ENCODE results near the gene GIMAP6. TPM values are rescaled to one million over a fixed set of nuclear protein-coding genes. Genes with fewer than 3 reads are reported as not detected.

The GIMAP6 gene
- total RNA-seq, 4 donors from 2014 or later: 2.2 to 11.7 (median 6.9) TPM

DNA sequence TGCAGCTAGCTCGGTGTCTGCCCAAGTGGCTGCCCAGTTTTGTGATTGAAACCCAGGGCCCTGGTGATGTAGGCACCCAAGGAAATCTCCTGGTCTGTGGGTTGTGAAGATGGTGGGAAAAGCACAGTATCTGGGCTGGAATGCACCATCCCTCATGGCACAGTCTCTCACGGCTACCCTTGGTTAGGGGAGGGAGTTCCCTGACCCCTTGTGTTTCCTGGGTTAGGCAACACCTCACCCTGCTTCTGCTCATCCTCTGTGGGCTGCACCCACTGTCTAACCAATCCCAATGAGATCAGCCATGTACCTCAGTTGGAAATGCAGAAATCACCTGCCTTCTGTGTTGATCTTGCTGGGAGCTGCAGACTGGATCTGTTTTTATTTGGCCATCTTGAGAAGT lies 37.4 kb downstream of the GIMAP6 start:
- WGBS, 2 donors (ENCODE audit: low coverage in 1 of 2): 100% methylated on average over 1 of the region's 2 CpGs; no CpG with 5 or more reads in 1 of the 2 donors
- H3K27me3 ChIP-seq: no peaks in the 10 kb centered on the region
- H3K36me3 ChIP-seq: no peaks in the 10 kb centered on the region
- in situ Hi-C loops (cut with MboI; ENCODE audit: low pct_ligation_motif_present in 1 of 4, low pct_unique_long_range_greater_than_20kb in 1 of 4, low sequenced_read_pairs in 3 of 4) (no loop called here), intact Hi-C loops (cut with DNase I; ENCODE audit: low total_unique reads) (no loop called here)
- H3K4me1 ChIP-seq: no peaks in the 10 kb centered on the region
- peaks cover 0 to 3% of the 10 kb centered on the region in 2 donors for H3K9me3 ChIP-seq
- no peak for TF ChIP-seq POLR2A (IDR thresholded peaks at IDR 0.05)
- no peak for TF ChIP-seq POLR2AphosphoS5 (IDR thresholded peaks at IDR 0.05)
- TF ChIP-seq, protein P1, sequence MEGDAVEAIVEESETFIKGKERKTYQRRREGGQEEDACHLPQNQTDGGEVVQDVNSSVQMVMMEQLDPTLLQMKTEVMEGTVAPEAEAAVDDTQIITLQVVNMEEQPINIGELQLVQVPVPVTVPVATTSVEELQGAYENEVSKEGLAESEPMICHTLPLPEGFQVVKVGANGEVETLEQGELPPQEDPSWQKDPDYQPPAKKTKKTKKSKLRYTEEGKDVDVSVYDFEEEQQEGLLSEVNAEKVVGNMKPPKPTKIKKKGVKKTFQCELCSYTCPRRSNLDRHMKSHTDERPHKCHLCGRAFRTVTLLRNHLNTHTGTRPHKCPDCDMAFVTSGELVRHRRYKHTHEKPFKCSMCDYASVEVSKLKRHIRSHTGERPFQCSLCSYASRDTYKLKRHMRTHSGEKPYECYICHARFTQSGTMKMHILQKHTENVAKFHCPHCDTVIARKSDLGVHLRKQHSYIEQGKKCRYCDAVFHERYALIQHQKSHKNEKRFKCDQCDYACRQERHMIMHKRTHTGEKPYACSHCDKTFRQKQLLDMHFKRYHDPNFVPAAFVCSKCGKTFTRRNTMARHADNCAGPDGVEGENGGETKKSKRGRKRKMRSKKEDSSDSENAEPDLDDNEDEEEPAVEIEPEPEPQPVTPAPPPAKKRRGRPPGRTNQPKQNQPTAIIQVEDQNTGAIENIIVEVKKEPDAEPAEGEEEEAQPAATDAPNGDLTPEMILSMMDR (IDR thresholded peaks at IDR 0.05): no peak
- no peak for TF ChIP-seq EP300 (IDR thresholded peaks at IDR 0.05; ENCODE audit: low read depth)
- no peak overlapping the region for H3K27ac ChIP-seq
- DNase-seq: no peak
- no peak overlapping the region for H3K4me3 ChIP-seq

DNA sequence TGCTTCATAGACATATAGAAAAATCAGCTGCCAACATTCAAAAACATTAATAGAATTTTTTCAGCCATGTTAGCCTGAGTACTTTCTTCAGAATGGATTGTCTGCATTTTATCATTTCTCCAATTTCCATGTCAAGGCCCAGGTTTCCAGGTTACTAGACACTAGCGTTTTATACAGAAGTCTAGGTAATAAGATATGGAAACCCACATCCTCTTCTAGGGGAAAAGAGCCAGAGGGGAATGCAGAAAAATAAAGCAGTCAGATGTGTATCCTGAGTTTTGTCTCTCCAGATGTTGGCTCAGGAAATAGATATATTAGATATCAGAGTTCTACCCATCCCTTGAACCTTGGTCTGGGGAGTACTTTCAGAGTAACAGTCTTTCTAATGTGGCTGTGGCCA lies 44.6 kb downstream of the GIMAP6 start:
- H3K27ac ChIP-seq: peak overlapping the region; percentile 16 to 64 (median 52)
- WGBS, 2 donors (ENCODE audit: low coverage in 1 of 2): 77 to 78% methylated on average over 1 of the region's 1 CpG

DNA sequence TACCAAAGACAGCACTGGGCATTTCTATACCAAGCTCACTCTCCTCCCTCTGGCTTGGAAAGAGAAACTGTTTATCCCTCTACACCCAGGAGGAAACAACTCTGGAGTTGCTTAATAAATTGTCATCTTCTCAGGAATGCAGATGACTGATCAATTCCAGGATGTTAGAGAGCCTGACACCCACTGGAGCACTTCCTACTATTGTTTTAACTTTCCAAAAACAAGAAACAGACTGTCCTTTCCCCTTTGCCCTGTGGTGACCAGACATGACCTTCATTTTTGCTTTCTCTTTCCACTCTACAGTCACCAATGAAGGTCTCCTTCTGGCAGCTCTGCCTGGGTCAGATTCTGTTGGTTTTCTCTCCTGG lies 45.4 kb downstream of the GIMAP6 start:
- H3K36me3 ChIP-seq: no peaks in the 10 kb centered on the region

More for the DNA sequence above, 44.6 kb downstream of the GIMAP6 start:
- H3K4me1 ChIP-seq: peaks cover 0 to 12% (median 5%) of the 10 kb centered on the region in 4 donors
- TF ChIP-seq, protein P1 (IDR thresholded peaks at IDR 0.05): no peak
- no peak for TF ChIP-seq POLR2A (IDR thresholded peaks at IDR 0.05)
- no peak for TF ChIP-seq EP300 (IDR thresholded peaks at IDR 0.05; ENCODE audit: low read depth)
- no peak for TF ChIP-seq POLR2AphosphoS5 (IDR thresholded peaks at IDR 0.05)
- no peaks in the 10 kb centered on the region for H3K27me3 ChIP-seq
- H3K9me3 ChIP-seq: no peaks in the 10 kb centered on the region
- intact Hi-C loops (cut with DNase I; ENCODE audit: low total_unique reads): no loop called here
- in situ Hi-C loops (cut with MboI; ENCODE audit: low pct_ligation_motif_present in 1 of 4, low pct_unique_long_range_greater_than_20kb in 1 of 4, low sequenced_read_pairs in 3 of 4): no loop called here
- no peak overlapping the region for H3K4me3 ChIP-seq
- no peaks in the 10 kb centered on the region for H3K36me3 ChIP-seq
- no peak for DNase-seq

DNA sequence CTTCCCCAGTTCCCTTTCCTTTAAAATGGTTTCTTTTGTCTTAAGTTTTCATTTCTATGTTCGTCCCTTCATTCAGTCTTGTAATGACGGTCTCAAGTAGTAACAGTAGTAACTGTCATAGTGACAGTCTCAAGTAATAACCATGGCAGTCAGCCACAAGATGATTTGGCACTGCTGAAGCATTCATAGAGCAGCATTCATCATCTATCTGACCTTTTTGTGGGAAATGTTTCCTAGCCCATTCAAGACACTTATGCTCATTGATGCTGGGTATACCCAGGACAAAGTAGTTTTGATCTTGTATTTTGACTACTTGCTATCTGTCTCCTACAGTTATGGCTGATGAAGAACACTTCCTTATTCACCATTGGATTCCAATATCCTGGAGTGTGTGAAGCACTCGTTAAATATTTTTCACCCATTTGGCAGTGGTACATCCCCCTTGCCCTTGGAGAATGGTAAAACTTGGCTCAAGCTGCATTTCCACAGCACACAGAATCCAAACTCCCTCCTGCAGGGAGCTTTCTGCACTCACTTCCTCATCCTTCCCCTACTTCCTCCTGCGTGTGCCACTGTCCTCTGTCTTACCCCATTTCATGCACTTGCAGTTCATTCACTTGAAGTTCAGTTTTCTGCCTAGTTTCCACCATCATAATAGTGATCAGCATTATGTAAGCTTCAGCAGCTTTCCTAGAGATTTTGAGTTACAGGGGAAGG lies 46.0 kb downstream of the GIMAP6 start:
- 53 to 65% methylated on average over 4 of the region's 4 CpGs for WGBS, 2 donors (ENCODE audit: low coverage in 1 of 2)
- intact Hi-C loops (cut with DNase I; ENCODE audit: low total_unique reads): no loop called here
- H3K27ac ChIP-seq: peak overlapping the region; percentile 16 to 64 (median 52)

More for the DNA sequence above, 45.4 kb downstream of the GIMAP6 start:
- in situ Hi-C loops (cut with MboI; ENCODE audit: low pct_ligation_motif_present in 1 of 4, low pct_unique_long_range_greater_than_20kb in 1 of 4, low sequenced_read_pairs in 3 of 4): no loop called here
- Histone ChIP-seq H3K4me1 (peaks cover 0 to 12% (median 5%) of the 10 kb centered on the region in 4 donors), H3K27me3 (no peaks in the 10 kb centered on the region), H3K4me3 (no peak overlapping the region), H3K9me3 (no peaks in the 10 kb centered on the region), H3K27ac (peak overlapping the region; percentile 16 to 64 (median 52))
- no peak for DNase-seq
- intact Hi-C loops (cut with DNase I; ENCODE audit: low total_unique reads): no loop called here
- TF ChIP-seq EP300 (IDR thresholded peaks at IDR 0.05; ENCODE audit: low read depth) (peak; percentile 56), POLR2A (IDR thresholded peaks at IDR 0.05) (no peak), POLR2AphosphoS5 (IDR thresholded peaks at IDR 0.05) (peak in 2 of 3 donors; percentile 12 to 22)
- TF ChIP-seq, protein P1 (IDR thresholded peaks at IDR 0.05): no peak

More for the DNA sequence above, 46.0 kb downstream of the GIMAP6 start:
- in situ Hi-C loops (cut with MboI; ENCODE audit: low pct_ligation_motif_present in 1 of 4, low pct_unique_long_range_greater_than_20kb in 1 of 4, low sequenced_read_pairs in 3 of 4): no loop called here
- Histone ChIP-seq H3K27me3 (no peaks in the 10 kb centered on the region), H3K36me3 (no peaks in the 10 kb centered on the region), H3K9me3 (no peaks in the 10 kb centered on the region), H3K4me1 (peaks cover 0 to 12% (median 5%) of the 10 kb centered on the region in 4 donors), H3K4me3 (no peak overlapping the region)
- TF ChIP-seq POLR2AphosphoS5 (IDR thresholded peaks at IDR 0.05) (no peak), EP300 (IDR thresholded peaks at IDR 0.05; ENCODE audit: low read depth) (no peak), POLR2A (IDR thresholded peaks at IDR 0.05) (no peak)
- TF ChIP-seq, protein P1 (IDR thresholded peaks at IDR 0.05): no peak
- no peak for DNase-seq
